Measurements from ENCODE around the gene UBA5. TPM values are rescaled to one million over a fixed set of nuclear protein-coding genes. Genes with fewer than 3 reads are reported as not detected.
A peak's percentile ranks its signal among the peaks of the same experiment; 100 is the strongest.

Gene UBA5
- total RNA-seq, 1 donor from 2014 or later = 36.2 TPM

DNA sequence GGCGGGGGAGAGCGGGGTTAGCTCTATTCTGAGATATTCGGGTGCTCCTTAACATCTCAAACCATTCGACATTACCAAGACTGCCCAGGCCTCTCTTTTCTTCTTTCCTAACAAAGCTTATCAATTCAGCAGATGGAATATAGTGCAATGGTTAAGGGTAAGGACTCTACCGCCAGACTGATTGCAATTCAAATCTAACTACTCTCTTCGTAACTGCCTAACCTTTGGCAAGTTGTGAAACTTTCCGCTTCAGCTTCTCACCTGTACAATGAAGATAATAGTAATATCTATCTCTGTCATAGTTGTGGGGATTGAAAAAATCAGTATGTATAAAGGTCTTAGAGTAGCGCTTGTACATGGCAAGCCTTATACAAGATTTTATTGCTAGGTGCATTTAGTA is 972 bp downstream of the UBA5 start:
- no peaks in the 10 kb centered on the region for H3K9me3 ChIP-seq (ENCODE audit: insufficient read depth, low read depth, low read length)
- Mint-ChIP-seq H3K4me1 (ENCODE audit: low read depth, unreplicated experiment) (peaks cover 16% of the 10 kb centered on the region), H3K27ac (ENCODE audit: unreplicated experiment) (peak overlapping the region; percentile 89), H3K27me3 (ENCODE audit: low read depth, unreplicated experiment) (no peaks in the 10 kb centered on the region), H3K4me3 (ENCODE audit: unreplicated experiment) (peak overlapping the region; percentile 95), H3K9me3 (ENCODE audit: unreplicated experiment) (no peaks in the 10 kb centered on the region), H3K36me3 (ENCODE audit: low read depth, unreplicated experiment) (peaks cover 2% of the 10 kb centered on the region)
- H3K4me3 ChIP-seq (ENCODE audit: insufficient read depth, low read depth, low read length) = peak overlapping the region; percentile 96
- FAIRE-seq (no peak), DNase-seq (ENCODE audit: low read depth) (no peak)
- peaks cover 24% of the 10 kb centered on the region for H4K20me1 ChIP-seq (ENCODE audit: insufficient read depth, low read length)
- H3K9ac ChIP-seq (ENCODE audit: low read length) = peak overlapping the region; percentile 95
- TF ChIP-seq, protein P1, sequence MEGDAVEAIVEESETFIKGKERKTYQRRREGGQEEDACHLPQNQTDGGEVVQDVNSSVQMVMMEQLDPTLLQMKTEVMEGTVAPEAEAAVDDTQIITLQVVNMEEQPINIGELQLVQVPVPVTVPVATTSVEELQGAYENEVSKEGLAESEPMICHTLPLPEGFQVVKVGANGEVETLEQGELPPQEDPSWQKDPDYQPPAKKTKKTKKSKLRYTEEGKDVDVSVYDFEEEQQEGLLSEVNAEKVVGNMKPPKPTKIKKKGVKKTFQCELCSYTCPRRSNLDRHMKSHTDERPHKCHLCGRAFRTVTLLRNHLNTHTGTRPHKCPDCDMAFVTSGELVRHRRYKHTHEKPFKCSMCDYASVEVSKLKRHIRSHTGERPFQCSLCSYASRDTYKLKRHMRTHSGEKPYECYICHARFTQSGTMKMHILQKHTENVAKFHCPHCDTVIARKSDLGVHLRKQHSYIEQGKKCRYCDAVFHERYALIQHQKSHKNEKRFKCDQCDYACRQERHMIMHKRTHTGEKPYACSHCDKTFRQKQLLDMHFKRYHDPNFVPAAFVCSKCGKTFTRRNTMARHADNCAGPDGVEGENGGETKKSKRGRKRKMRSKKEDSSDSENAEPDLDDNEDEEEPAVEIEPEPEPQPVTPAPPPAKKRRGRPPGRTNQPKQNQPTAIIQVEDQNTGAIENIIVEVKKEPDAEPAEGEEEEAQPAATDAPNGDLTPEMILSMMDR (IDR thresholded peaks at IDR 0.05; ENCODE audit: insufficient read depth, low read depth, low read length) = no peak
- TF ChIP-seq EZH2 (IDR thresholded peaks at IDR 0.05; ENCODE audit: insufficient read depth, low read length) = no peak
- H3K36me3 ChIP-seq (ENCODE audit: insufficient read depth, low read length) = no peaks in the 10 kb centered on the region
- H2AFZ ChIP-seq (ENCODE audit: low read depth, low read length) = peak overlapping the region; percentile 97
- H3K4me1 ChIP-seq (ENCODE audit: insufficient read depth, low read length) = peaks cover 12% of the 10 kb centered on the region
- H3K79me2 ChIP-seq (ENCODE audit: insufficient read depth, low read length) = peaks cover 81% of the 10 kb centered on the region
- no peaks in the 10 kb centered on the region for H3K27me3 ChIP-seq (ENCODE audit: insufficient read depth, low read length)
- H3K4me2 ChIP-seq (ENCODE audit: low read length) = peak overlapping the region; percentile 97
- peak overlapping the region; percentile 91 for H3K27ac ChIP-seq (ENCODE audit: low read depth, low read length)

DNA sequence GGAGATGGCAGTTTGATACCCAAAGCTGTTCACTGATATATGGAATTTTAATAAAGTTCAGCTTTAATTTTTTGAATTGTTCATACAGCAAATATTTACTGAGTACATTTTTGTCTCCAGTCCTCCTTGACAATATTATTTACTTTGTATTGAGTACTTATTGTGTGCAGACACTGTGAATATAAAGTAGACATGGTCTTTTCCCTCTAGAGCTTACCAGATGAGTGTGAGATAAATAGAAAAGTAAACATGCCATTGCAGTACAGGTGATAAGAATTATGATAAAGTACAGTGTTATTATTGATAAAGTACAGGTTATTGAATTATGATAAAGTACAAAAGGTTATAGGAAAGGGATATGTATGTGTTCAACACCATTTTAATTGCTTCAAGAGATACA is 2.1 kb downstream of the UBA5 start:
- H3K27me3 Mint-ChIP-seq (ENCODE audit: low read depth, unreplicated experiment) = no peaks in the 10 kb centered on the region
- peaks cover 24% of the 10 kb centered on the region for H4K20me1 ChIP-seq (ENCODE audit: insufficient read depth, low read length)
- no peak overlapping the region for H3K9ac ChIP-seq (ENCODE audit: low read length)
- DNase-seq (ENCODE audit: low read depth) (no peak), FAIRE-seq (no peak)
- H3K9me3 ChIP-seq (ENCODE audit: insufficient read depth, low read depth, low read length) = no peaks in the 10 kb centered on the region
- no peak overlapping the region for H3K4me3 ChIP-seq (ENCODE audit: insufficient read depth, low read depth, low read length)
- H3K27ac ChIP-seq (ENCODE audit: low read depth, low read length) = no peak overlapping the region
- peaks cover 4% of the 10 kb centered on the region for H3K36me3 ChIP-seq (ENCODE audit: insufficient read depth, low read length)
- peaks cover 12% of the 10 kb centered on the region for H3K4me1 ChIP-seq (ENCODE audit: insufficient read depth, low read length)
- no peak overlapping the region for H2AFZ ChIP-seq (ENCODE audit: low read depth, low read length)
- H3K4me2 ChIP-seq (ENCODE audit: low read length) = peak overlapping the region; percentile 97
- H3K27ac Mint-ChIP-seq (ENCODE audit: unreplicated experiment) = no peak overlapping the region
- TF ChIP-seq EZH2 (IDR thresholded peaks at IDR 0.05; ENCODE audit: insufficient read depth, low read length) = no peak
- H3K79me2 ChIP-seq (ENCODE audit: insufficient read depth, low read length) = peaks cover 80% of the 10 kb centered on the region
- H3K4me3 Mint-ChIP-seq (ENCODE audit: unreplicated experiment) = peak overlapping the region; percentile 95
- H3K27me3 ChIP-seq (ENCODE audit: insufficient read depth, low read length) = no peaks in the 10 kb centered on the region
- peaks cover 16% of the 10 kb centered on the region for H3K4me1 Mint-ChIP-seq (ENCODE audit: low read depth, unreplicated experiment)
- peaks cover 2% of the 10 kb centered on the region for H3K36me3 Mint-ChIP-seq (ENCODE audit: low read depth, unreplicated experiment)
- no peaks in the 10 kb centered on the region for H3K9me3 Mint-ChIP-seq (ENCODE audit: unreplicated experiment)

DNA sequence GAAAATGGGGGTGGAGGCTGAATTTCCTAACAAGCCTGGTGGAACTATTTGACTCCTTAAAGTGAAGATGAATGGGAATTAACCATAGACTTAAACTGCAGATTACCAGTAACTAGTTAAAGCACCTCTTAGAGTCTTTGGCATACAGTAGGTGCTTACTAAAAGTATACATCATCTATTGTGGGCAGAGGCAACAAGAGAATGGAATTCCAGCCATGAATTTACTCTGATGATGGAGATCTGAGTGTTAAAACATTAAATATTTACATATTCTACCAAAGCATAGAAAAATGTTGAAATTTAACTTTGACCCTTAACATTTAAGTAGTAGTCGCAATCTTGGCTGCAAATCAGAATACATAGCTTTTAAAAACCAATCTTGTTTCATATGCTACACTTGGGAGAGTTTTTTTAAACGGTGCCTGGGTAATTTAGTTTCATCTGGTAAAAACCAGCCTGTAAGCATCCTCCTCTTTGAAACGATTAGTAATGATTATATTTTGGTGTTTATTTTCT is 5.2 kb downstream of the UBA5 start:
- no peak overlapping the region for H3K9ac ChIP-seq (ENCODE audit: low read length)
- Mint-ChIP-seq H3K4me1 (ENCODE audit: low read depth, unreplicated experiment) (peaks cover 12% of the 10 kb centered on the region), H3K27ac (ENCODE audit: unreplicated experiment) (no peak overlapping the region), H3K36me3 (ENCODE audit: low read depth, unreplicated experiment) (peaks cover 2% of the 10 kb centered on the region), H3K27me3 (ENCODE audit: low read depth, unreplicated experiment) (no peaks in the 10 kb centered on the region), H3K4me3 (ENCODE audit: unreplicated experiment) (no peak overlapping the region), H3K9me3 (ENCODE audit: unreplicated experiment) (no peaks in the 10 kb centered on the region)
- no peaks in the 10 kb centered on the region for H3K27me3 ChIP-seq (ENCODE audit: insufficient read depth, low read length)
- no peak overlapping the region for H3K4me2 ChIP-seq (ENCODE audit: low read length)
- no peak overlapping the region for H3K27ac ChIP-seq (ENCODE audit: low read depth, low read length)
- H3K4me1 ChIP-seq (ENCODE audit: insufficient read depth, low read length) = peaks cover 12% of the 10 kb centered on the region
- H3K36me3 ChIP-seq (ENCODE audit: insufficient read depth, low read length) = peaks cover 12% of the 10 kb centered on the region
- DNase-seq (ENCODE audit: low read depth) (no peak), FAIRE-seq (no peak)
- H3K79me2 ChIP-seq (ENCODE audit: insufficient read depth, low read length) = peaks cover 61% of the 10 kb centered on the region
- H4K20me1 ChIP-seq (ENCODE audit: insufficient read depth, low read length) = peaks cover 24% of the 10 kb centered on the region
- no peaks in the 10 kb centered on the region for H3K9me3 ChIP-seq (ENCODE audit: insufficient read depth, low read depth, low read length)
- no peak for TF ChIP-seq EZH2 (IDR thresholded peaks at IDR 0.05; ENCODE audit: insufficient read depth, low read length)
- TF ChIP-seq, protein P1 (IDR thresholded peaks at IDR 0.05; ENCODE audit: insufficient read depth, low read depth, low read length) = no peak
- no peak overlapping the region for H3K4me3 ChIP-seq (ENCODE audit: insufficient read depth, low read depth, low read length)
- H2AFZ ChIP-seq (ENCODE audit: low read depth, low read length) = no peak overlapping the region

Measured in astrocyte (in vitro differentiated cells and primary cell).